GM19043 (cell line): ENCODE data around the gene SLC6A4.

Experiments used
- ATAC-seq: cut with Tn5 transposase; IDR thresholded peaks from one replicate; pipeline ENCODE4 v1.9.1; 2021; ENCODE audit warnings: low read depth; ENCODE audit not compliant: unreplicated experiment

SLC6A4 gene

DNA sequence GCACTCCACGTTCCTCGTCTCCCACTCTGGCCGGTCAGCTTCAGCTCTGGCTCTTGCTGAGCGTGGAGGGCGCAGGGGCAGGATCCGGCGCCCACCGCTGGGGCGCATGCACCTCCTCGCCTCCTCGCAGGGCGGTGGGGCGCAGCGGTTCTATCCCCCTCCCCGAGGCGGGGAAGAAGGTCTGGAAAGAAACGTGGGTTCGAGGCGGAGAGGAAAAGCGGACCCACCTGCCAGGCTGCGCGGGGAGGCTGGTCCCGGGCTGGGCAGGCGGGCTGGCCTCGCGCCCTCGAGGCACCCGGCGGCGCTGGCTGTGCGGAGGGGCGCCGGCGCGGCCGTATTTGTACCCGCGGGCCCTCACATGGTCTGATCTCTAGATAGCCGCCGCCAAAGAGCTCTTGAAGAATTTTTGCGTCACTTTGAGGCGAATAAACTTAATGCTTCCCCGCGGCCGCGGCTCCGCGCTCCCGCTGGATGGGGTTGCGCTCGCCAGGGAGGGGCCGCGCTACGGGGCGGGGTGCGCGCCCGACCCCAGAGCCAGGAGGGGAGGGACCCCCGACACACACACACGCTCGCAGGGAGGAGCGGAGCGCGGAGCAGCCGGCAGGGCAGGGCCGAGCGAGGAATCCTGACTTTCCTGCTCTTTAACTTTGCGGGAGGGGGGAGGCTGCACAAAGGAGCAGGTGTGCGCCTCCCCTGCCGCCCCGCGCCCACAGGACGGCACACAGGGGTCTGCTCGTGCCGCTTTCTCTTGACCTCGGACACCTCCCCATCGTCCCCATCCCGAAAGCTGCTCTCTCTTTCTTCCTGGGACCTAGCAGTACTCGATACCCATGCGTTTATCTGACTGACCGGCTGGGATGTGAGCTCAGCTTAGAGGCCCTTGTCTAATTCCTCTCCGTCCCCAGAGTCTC, at the start of gene SLC6A4:
TSS of gene SLC6A4 (minus strand) at position 312 of the 911 bp plus-strand sequence. CDS start 13,739 bp downstream, outside the sequence.
- ATAC-seq, result no peak

DNA sequence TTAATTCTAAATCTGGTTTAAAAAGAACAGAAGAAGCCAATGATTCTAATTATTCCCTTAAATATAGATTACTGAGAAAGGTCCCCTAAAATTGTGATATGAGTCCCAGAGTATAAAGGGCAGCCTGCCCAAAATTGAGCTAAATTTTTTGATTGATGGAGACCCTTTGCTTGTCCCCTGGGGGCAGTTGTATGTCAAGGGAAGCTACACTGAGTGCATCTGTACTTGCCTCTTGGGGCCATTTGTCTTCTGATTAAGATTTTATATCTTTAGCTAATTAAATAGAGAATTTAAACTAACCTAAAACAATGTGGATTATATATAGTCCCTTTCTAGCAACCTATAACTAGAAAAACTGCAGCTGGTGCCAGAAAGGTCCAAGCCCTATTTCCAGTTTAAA, 43.7 kb upstream of the SLC6A4 start:
- no peak for ATAC-seq

DNA sequence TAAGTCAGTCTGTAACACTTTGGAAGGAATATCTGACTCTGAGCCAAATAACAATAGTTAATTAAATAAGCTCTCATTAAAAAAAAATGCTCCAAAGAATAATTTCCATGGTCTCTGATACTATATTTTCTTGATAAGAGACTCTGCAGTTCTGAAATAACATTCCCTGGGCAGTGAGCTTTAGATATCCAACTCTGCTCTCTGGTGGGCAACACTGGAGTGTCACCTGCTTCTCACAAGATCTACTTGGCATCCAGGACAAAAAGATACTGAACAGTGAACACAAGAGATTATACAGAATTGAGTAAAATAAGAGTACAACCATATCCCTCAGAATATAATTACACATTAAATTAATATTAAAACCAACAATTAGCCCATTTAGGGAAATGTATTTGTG, 42.5 kb upstream of the SLC6A4 start:
- no peak for ATAC-seq

DNA sequence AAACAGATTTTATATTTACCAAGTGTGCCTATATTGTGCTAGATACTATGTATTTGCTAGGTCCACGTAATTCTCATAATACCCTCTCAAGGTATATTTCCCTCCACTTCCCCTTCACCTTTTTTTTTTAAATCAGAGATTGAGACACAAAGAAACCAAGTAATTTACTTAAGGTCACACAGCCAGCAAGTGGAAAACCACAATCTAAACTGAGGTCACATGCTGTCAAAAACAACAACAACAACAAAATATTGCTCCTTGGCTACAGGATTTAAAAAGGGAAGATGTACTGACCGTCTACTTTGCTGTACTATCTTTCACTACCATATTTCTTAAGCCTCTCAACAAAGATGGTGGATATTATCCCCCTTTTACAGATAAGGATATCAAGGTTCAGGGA, 40.4 kb upstream of the SLC6A4 start:
- no peak for ATAC-seq

DNA sequence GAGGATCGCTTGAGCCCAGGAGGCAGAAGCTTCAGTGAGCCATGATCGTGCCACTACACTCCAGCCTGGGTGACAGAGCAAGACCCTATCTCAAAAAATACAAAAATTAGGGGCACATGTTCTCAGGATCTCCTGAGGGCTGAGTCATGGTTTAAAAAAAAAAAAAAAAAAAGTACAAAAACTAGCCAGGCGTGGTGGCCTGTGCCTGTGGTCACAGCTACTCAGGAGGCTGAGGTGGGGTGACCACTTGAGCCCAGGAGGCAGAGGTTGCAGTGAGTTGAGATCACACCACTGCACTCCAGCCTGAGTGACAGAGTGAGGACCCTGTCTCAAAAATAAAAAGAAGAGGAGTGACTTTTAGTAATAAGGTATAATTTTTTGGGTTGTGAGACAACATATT, 39.4 kb upstream of the SLC6A4 start:
- ATAC-seq, result no peak

DNA sequence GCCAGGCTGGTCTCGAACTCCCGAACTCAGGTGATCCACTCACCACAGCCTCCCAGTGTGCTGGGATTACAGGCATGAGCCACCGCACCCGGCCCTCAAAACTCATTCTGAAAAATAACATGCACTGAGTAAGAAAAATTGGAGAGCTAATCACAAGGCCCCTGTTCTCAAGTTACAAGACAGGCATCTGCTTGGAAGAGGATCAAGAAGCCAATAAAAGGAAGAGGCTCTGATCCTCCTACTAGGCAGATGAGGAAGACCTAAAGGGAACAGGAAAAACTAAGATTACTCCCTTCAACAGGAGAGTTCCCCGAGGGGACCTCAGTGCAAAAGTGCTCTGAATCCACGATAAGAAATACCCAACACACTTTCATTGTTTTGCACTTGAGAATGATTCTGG, 37.9 kb upstream of the SLC6A4 start:
- ATAC-seq, result no peak

DNA sequence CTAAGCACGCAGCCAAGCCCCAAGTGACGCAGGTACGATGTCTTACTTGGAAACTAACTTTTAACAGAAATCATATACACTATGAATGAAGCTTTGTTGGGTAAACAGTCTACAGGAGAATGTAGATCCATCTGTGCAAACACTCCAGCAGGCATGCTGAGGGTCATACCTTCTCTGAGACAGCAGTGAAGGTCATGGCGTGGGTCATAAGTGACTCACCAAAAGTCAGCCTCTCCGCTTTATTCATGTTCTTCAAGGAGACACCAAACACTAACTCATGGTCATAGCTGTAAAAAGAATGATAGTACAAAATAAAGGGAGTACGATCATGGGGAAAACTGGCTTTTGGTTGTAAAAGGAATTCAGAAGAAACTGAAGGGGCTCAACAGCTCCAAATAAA, 35.6 kb upstream of the SLC6A4 start:
- ATAC-seq, result no peak

DNA sequence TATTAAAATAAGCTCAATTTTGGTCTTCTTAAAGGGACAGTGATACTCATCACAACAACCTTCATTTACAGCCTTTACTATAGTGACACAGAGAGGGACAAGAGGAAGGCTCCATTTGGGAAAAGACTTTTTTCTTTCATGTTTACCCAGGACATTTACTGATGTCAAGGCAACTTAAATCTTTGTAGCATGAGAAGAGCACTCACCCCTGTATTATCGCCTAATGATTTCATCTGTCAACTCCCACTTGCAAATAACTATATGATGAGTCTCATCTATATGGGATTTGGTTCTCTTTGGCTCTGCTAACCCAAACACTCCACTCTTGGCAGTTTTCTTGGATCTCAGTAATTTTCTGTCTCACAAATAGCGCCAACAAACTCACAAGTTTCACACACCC, 32.1 kb upstream of the SLC6A4 start:
- no peak for ATAC-seq

DNA sequence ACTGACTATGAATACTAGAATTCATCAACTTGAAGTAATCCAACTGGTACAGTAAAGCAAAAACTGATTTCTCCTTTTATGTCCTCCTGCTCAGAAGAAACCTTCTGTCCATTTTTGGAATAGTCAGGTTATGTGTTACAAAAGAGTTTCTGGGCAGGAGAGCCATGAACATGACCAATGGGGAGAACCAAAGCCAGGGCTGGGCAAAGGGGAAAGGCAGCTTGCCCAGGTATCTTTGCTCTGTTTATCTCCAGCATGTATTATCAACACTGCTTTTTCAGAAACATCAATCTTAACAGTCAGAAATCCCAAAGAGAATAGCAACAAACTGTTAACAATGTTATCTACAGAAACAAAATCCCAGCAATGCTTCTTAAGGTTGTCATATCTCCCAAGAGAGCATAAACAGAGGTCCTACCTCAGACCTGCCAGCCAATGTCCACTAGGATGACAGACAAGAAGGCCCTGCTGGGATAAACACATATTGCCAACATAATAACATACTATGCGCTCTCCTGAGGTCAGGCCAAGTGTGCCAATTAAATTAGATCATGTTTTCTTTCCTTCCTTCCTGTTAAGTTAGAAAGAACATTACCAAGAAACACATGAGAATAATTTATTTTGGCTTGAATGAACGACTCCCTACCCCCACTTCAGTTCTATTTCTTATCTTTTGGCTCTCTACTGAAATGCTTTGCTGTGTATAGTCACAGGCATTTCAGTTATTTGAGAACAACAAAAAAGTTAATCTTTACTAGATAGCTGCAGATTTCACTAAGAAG, 28.2 kb upstream of the SLC6A4 start:
- ATAC-seq, result no peak

DNA sequence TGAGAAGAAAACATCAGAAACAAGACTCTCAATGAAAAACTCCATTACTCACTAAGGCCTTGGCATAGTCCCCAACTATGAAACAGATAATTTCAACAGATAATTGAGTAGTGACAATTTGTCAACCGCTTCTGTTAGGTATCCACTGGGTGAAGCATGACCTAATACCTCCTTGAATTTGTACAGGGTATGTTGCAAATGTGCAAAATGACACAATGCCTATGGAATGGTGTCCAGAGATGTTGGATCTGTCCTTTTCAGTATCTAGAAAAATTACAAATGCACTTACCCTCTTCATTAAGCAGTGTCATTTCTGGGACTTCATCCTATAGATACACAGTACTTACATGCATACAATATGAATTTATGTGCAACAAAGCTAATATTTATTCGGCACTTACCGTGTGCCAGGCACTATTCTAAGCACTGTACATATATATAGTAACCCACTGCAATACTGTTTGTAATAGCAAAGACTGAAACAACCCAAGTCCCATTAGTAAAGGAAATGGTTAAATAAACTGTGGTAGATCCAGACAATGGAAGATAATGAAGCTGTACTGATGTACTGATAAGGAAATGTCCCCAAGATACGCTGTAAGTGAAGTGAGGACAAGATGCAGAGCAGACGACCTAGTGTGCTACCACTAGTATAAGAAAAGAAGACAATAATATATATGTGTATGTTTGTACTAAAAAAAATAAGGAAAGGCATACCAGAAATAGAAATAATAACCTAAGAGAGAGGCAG, 21.4 kb upstream of the SLC6A4 start:
- ATAC-seq, result no peak

DNA sequence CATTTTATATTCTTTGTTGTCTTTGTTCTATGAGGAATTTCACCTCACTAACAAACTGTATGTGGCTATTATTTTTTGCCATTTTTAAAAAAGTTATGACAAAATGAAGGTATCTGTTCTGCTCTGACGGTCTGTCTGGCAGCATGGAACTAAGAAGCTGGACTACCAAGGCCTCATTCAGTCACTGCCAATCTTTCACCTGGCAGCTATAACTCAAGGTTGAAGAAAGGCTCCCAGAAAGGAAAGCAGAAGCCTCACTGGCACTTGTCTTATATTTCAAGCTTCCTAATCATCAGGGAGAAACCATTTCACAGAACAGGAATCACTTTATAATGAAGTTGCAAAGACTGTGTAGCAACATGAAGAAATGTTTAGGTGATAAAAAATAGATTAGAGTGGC, 18.7 kb upstream of the SLC6A4 start:
- no peak for ATAC-seq

DNA sequence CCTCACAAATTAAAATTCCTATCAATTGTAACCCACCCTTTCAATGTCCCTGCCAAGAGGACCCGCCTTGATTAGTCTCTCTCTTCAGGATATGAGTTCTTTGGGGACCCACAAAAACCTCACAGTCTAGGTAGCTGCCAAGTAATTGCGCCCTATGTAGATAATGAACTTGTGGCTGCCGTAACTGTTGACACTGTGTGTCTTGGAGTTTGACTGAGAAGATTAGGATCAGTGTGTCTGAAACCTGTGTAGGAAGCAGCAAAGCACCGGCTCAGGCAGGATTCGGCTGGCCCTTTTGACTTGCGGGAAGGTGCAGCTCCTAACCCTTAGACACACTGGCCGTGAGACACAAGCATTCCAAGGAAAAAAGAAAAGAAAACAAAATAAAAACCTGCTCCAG, 17.8 kb upstream of the SLC6A4 start:
- ATAC-seq, result no peak

DNA sequence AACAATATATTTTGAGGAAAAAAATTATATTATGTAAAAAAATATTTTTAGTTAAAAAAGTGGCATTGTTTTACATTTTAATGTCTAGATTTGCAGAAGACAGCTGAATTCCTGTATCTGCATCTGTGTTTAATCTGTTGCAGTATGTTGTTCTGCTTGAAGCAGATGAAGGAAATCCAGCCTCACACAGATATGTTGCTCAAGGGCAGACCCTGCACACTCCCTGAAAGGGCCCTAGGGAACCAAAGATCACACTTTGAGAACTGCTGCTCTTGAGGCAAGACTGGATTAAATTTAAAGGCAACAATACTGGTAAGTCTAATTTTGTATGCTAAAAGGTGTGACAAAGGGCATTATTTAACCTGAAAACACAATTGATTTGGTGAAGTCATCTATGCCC, 16.4 kb upstream of the SLC6A4 start:
- no peak for ATAC-seq

DNA sequence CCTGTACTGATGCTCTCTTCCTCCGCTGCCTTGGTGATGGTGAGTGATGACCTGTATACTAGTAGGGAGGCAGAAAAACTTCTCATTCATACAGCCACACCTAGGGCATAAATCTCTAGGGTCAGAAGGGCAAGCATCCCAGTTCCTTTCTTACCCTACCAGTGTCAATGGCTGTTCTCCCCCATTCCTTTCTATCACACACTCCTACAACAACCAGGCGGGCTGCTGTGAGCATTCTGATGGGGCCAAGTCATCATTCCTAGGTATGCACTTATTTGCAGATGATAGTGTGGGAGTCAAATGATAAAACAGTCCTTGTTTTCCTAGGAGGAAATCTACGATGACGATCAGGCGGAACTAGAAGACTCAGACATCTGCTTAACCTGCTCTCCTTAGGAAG, 14.0 kb upstream of the SLC6A4 start:
- ATAC-seq, result no peak

DNA sequence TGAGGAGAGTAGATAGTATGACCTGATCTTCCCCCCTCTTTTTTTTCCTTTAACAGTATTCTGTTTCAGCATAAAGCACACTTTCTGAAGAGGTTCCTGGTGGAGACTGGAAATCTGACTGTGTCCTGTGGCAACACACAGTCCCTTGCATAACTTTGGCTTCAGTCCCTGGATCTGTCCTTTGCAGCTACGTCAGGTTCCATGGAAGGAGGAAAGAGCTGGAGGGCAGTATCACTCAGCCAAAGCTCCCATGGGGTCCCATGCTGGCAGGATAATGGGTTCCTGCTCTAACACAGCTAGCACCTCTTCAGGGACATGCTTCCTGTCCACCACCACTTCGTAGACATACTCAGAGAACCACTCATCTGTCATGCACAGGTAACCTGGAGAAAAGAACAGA, 13.3 kb upstream of the SLC6A4 start:
- ATAC-seq, result no peak

DNA sequence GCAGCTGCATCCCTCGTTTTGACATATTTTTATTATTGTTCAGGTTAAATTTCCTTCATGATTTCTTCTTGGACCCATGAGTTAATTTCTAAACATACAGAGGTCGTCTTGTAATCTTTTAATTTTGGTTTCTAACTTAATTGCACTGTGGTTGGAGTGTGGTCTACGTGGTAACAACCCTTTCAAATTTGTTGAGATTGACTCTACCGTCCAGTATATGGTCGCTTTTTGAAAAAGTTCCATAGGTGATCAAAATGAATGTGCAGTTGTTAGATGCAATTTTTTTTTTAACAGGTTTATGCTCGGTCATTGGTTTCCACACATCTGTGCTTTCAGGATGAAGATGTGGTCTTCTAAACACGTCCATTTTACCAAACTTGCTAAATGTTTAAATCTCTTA, 11.0 kb upstream of the SLC6A4 start:
- ATAC-seq, result no peak

DNA sequence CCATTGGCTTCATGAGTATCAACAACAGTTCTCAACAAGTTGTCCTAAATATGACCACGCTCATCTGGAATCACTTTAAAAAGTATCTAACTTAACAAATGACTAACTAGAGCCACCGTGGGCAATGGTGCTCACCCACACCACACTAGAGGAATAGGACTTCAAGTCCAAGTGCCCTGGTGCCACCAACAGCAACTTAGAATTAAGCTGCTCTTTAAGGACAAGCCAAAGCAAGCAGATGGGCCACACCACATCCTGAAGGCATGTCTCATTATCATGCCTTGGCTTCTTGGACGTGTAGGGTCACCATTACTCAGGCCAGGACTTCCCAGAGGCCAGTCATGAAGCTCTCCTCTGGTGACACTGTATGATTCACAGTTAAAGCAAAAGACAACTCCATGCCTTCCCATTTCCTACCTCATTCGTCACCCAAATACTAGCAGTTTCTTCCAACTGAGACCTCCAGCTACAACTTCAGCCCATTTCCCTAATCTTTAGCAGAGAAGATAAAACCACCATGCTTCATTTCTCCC, 9.4 kb upstream of the SLC6A4 start:
- no peak for ATAC-seq

DNA sequence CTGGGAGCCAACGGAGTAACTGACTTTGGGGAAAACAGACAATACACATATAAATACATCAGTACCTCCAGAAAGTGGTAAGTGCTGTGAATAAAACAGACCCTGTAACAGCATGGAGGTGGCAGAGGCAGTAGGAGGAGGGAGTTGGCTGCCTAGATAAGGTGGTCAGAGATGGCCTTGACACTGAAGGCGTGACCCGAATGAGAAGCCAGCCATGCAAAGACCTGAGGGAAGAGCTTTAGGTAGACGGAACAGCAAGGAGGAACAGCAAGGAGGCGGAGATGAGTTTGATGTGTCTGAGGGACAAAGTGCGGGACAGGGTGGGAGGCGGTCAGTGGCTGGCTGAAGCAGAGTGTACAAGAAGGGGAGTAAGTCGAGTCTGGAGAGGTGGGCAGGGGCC, 8.1 kb upstream of the SLC6A4 start:
- no peak for ATAC-seq

DNA sequence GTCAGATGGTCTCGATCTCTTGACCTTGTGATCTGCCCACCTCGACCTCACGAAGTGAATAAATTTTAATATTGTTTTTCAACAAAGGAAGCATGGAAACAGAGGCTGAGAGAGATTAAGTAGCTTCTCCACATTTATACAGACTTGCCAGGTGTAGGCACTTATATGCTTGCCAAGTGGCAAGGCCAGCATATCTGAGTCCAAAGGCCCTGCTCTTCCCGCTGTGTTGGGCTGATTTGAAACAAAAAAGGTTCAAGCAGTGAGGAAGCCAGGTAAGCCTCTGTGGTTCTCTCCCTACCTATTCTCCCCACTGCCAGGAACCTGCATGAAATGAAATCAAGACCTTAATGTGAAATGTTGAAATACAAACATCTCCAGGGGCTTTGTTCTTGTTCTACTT, 7.5 kb upstream of the SLC6A4 start:
- ATAC-seq, result no peak

DNA sequence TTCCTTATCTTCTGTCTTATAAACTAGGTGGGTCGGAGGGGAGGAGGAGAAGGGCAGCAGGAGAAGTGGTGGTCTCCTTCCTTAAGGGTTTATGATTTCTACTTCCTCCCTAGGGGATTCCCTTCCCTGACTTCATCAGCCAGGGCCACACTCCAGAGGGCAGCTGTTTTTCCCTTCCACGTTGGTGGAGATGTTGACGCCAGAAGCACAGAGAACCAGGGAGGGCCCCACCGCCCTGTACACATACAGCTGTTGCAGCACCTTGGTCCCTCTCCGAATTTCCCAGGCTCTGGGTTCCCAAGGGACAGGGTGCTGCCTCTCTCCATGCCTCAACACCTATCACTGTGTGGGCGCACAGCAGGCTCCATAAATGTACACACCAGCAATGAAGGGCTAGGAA, 5.6 kb upstream of the SLC6A4 start:
- no peak for ATAC-seq

DNA sequence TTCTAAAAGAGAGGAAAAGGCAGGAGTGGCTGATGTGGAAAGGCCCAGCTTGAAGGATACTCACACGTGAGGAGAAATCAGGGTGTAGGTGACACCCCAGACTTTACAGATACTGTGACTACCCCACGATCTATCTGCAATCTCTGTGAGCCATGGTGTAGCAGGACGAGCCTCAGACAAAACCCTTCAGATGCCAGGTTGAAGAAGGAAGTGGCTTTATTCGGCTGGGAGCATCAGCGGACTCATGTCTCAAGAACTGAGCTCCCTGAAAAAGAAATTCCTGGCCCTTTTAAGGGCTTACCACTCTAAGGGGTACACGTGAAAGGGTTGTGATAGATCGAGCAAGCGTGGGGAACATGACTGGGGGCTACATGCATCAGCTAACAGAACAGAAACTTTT, 4.7 kb upstream of the SLC6A4 start:
- ATAC-seq, result no peak
